GM18505 (cell line): Measurements from ENCODE around the gene TNRC6C.
"Not testable (repeated sequence)": the region's sequence is repeated elsewhere in the genome, so short reads cannot be mapped to it uniquely, and the experiment has no call there.

Experiments
- ATAC-seq: cut with Tn5 transposase; IDR thresholded peaks from one replicate; pipeline ENCODE4 v1.9.1; 2021; ENCODE audit not compliant: unreplicated experiment
- POLR2A ChIP-seq: IDR thresholded peaks from 4 replicates; pipeline ENCODE4 v1.6.1; 2011; ENCODE audit warnings: borderline replicate concordance; ENCODE audit not compliant: insufficient read depth, insufficient read length; ENCODE audit errors: extremely low read depth

TNRC6C gene

DNA sequence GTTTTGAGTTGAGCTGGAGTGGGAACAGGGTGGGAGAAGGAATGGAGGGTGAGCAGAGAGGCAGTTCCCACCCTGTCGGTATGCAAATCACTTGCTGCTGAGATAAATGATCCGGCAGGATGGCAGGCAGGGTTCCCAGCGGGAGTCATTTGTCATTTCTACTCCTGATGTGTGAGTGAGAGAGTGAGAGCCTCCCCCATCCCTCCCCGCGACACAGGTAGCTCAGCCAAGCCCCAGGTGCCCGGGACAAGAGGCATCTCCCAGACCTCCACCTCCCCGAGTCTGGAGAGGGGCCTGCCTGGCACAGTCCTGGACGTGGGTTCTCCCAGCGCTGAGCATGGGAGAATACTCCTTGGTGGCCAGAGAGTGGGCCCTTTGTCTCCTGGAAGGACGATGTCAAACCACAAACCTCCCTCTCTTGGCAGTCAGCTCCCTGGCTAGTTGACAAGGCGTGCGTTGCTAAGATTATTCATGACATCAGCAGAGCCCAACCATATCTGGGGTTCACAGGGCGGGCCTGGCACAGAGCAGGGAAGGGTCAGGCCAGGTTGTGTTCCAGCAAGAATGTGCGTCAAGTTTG, 33.7 kb upstream of the TNRC6C start:
- ATAC-seq = no peak

GRCh38 chr17:77925831-77926543, 32.5 kb upstream of the TNRC6C start:
- no peak for ATAC-seq

More for the DNA sequence above, 33.7 kb upstream of the TNRC6C start:
- TF ChIP-seq POLR2A = no peak

GRCh38 chr17:77926981-77927380, 31.5 kb upstream of the TNRC6C start:
- no peak for ATAC-seq
- TF ChIP-seq POLR2A = no peak

More at GRCh38 chr17:77925831-77926543, 32.5 kb upstream of the TNRC6C start:
- TF ChIP-seq POLR2A = no peak

- no peak for TF ChIP-seq POLR2A
- ATAC-seq = no peak
Observed at GRCh38 chr17:77927777-77928518, 30.6 kb upstream of the TNRC6C start.

GRCh38 chr17:77928519-77929179, 29.9 kb upstream of the TNRC6C start:
- ATAC-seq = no peak
- no peak for TF ChIP-seq POLR2A

DNA sequence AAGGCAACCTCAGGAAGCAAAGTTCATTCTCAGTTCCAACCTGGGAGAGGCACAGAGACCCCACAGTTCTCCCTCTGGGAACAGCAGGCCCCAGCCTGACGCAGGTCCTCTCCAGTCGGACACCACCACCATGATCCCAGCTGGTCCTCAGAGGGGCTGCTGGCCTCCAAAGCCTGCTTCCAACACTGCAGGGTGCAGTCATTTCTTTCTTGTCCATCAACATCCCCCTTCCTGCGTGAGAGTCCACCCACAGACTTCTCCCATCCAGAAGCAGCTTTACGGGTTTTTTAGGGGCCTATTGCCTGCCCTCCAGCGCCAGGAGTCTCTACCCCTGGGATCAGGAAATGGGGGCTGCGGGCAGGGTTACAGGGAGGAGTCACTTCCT, 29.3 kb upstream of the TNRC6C start:
- ATAC-seq = no peak
- no peak for TF ChIP-seq POLR2A

GRCh38 chr17:77929871-77930436, 28.5 kb upstream of the TNRC6C start:
- no peak for TF ChIP-seq POLR2A
- no peak for ATAC-seq

GRCh38 chr17:77930780-77931768, 27.4 kb upstream of the TNRC6C start:
- no peak for TF ChIP-seq POLR2A
- no peak for ATAC-seq

DNA sequence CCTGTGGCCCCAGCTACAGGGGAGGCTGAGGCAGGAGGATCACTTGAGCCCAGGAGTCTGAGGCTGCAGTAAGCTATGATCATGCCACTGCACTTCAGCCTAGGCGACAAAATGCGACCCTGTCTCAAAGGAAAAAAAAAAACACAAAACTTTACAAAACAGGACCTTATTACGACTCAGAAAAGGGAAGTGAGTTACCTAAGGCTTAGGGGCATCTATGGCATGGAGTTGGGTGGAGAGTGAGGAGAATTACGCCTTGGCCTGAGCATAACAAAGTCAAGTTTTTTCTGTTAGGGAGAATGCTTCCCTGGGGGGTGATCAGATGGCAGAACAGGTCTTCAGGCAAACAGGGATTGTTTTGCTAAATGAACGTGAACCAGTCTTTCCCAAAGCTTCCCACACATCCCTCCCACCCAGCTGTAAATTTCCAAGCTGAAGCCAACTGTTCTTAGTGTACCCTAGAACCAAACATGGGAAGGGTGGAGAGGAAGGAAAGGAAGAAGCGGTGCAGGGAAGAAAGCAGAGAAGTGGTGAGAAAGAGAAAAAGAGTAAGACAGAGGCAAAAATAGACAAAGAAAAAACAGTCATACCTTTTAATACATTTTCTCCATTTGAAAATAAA, 24.6 kb upstream of the TNRC6C start:
- TF ChIP-seq POLR2A = no peak
- no peak for ATAC-seq

DNA sequence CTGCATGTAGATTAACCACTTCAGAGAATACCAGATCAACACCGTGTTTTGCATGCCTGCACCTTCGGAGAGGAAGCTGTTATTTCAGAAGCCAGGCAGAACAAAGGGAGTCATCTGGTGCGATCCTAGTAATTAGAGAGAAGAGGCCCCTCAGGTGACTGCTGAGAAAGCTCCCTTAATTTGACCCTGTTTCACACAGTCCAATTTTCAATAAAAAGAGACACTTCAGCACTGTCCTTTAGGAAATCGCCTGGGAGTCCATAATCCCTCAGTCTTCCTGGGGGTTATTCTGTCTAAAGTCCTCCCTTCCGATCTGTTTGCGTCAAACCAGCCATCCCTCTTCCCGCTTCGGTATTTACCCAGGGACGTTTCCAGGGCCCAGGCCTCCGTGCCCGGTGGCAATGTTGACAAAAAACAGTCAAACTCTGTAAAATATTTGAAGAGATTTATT, 23.4 kb upstream of the TNRC6C start:
- ATAC-seq = no peak
- no peak for TF ChIP-seq POLR2A

- not testable (repeated sequence) for ATAC-seq
Observed at GRCh38 chr17:77935744-77936143, 22.8 kb upstream of the TNRC6C start.

DNA sequence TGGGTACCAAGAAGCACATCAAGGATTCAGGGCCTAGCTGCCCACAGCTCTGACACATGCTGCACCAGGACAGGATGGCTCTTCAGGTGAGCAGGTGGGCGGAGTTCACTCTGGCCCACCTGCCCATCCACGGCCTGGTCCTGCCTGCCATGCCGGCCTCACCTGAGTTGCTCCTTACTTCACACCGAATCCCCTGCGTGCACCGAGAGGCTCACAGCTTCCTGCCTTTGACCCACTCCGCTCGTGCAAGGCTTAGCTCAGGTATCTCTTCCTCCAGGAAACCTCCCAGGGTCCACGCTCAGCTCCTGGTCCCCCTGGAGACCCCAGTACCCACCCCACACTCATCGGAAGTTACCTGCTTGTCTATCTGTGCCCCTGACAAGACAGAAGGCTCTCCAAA, 21.6 kb upstream of the TNRC6C start:
- no peak for TF ChIP-seq POLR2A
- no peak for ATAC-seq
